SKM-1 treated with dmso at 0.1 percent for 144 hours (cell line): ENCODE data around the gene STAMBP.
"Not testable (repeated sequence)": the region's sequence is repeated elsewhere in the genome, so short reads cannot be mapped to it uniquely, and the experiment has no call there.

Source experiments
- DNase-seq: peaks from one replicate; lab custom pipeline; 2025; ENCODE audit not compliant: unreplicated experiment; lab: John Stamatoyannopoulos, UW

The STAMBP gene

DNA sequence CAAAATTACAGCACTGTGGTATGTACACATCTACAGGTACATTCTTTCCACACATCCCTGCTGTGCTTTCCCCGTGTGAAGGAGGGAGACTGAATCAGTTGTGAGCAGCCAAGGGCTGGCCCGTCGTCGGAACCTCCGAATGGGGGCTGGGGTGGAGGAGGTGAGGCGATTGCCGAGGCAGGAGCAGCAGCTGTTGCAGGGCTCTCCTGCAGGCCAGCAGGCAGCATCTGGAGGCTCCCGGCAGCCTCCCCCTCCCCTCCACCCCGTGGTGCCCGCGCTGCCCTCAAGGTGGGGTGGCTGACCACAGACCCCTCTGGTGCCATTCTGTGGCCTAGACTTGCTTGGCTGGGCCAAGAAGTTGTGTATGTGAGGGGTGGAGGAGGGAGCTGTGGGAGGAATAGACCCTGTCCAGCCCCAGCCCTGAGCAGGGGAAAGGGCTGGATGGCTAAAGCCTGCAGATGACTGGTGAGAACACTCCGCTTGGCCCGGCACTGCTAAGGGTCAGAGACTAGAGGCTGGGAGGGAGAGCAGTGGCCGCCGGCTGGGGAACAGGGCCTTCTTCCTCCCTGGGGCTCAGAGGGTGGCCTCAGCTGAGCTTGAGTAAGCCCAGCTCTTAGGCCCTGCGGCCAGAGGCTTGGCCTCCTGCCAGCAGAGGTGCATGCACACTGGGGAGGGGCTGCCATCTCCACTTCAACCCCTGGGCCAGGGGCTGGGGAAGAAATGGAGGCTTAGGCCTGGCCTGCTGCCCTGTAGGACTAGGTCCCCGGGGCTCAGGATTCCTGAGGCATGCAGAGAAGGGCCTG is 7.6 kb downstream of the STAMBP start:
- DNase-seq = peak; percentile 7

- DNase-seq = peak; percentile 78
These were observed 9.3 kb downstream of the STAMBP start for GRCh38 chr2:73837847-73838585.

GRCh38 chr2:73838889-73839534 is 10.3 kb downstream of the STAMBP start:
- no peak for DNase-seq

DNA sequence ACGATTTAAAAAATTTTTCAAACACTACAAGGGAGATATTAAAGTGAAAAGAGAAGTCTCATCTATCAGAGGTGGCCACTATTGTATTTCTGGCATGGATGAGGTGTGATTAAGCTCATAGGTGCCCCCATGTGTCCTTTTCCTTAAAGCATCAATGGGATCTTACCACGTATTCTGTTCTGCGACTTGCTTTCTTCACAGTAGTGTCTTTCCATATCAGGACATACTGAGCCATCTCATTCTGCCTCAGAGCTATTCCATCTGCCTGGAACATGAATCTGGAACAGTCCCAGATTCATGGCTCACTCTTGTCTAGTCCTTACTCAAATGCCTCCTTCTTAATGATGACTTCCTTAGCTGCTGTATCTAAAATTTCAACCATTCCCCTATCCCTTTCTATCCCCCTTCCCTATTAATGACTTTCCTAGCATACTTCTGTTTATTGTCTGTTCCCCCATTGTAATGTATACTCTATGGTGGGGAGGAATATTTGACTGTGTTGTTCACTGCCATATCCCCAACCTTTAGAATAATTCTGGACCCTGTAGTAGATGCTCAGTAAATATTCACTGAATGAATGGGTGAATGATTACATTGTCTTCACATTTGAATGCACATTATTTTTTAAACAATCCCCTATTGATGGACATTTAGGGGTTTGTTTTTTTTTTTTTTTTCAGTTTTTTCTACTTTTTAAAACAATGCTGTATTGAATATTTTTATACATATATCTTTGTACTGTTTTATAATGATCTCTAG is 11.1 kb downstream of the STAMBP start:
- no peak for DNase-seq

DNA sequence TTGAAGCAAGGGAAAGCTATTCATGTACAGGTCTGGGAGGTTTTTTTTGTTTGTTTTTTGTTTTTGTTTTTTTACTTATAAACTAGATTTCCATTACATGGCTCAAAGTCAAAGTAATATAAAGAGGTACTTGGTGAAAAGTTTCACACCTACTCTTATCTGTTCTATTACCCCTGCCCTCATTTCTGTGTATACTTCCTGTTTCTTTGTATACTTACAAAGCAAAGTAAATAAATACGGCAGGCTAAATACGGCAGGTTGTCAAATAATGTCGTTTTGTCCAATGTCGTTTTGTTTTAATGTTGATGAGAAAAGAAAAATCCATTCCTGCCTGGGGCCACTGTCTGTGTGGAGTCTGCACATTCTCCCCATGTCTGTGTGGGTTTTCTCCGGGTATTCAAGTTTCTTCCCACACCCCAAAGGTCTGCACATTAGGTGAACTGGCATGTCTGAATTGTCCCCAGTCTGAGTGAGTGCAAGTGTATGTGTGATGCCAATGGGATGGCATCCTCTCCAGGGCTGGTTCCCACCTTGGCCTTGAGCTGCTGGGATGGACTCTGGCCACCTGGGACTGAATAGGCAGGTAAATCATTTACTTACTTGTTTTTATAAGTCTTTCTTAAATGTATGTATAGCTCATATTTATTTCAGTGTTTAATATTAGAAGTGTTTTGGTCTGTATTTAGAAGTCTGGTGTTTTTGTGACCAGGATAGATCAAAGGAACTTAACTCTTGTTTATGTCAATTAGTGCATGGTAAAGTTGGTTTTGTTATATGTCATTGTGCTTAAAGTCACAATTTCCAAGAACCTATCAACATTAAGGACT is 13.4 kb downstream of the STAMBP start:
- no peak for DNase-seq

DNA sequence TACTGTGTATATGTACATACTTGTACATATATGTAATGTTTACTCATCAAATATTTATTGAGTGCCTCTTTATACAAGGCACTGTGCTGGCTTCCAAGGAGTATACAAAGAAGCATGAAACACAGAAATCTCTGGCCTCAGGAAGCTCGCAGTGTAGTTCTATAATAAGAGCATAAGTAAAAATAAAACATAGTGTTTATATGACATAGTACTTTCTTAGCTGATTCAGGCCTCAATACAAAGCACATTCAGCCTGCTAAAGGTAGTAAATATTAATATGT is 13.9 kb downstream of the STAMBP start:
- DNase-seq = no peak

GRCh38 chr2:73844087-73844486 is 15.3 kb downstream of the STAMBP start:
- no peak for DNase-seq

- DNase-seq = no peak
These were observed 21.2 kb downstream of the STAMBP start for GRCh38 chr2:73850009-73850408.

DNA sequence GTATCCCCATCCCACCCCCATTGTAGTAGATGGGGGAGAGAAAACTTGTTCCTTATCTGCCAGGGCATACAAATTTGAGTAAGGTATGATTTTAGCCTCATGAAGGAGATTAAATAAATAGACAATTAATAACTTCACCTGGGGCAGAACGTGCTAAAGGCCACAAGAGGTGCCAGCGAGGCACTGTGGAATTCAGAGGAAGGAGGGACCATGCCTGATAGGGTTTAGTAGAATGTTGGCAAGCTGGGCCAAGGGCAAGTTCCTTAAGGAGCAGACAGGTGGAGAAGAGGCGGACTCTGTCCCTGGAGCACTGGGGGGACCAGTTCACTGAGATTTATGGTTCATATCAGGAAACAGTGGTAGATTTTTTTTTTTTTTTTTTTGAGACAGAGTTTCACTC is 22.5 kb downstream of the STAMBP start:
- no peak for DNase-seq

DNA sequence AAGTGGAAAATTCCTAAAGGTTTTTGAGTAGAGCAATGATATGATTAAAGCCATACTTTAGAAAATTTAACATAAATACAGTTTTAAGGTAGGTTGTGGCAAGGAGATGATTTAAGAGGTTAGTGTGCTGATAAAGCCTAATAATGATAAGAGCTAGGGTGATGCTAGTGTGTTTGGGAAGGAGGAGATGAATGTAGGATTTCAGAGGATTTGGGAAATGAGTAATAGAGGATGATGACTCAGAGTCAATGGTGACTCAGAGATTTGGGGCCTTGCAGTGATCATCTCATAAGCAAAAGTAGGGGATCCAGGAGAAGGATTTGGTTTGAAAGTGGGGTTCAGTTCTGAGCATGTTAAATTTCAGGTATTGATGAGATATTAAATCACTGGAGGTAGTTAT is 23.3 kb downstream of the STAMBP start:
- DNase-seq = no peak

DNA sequence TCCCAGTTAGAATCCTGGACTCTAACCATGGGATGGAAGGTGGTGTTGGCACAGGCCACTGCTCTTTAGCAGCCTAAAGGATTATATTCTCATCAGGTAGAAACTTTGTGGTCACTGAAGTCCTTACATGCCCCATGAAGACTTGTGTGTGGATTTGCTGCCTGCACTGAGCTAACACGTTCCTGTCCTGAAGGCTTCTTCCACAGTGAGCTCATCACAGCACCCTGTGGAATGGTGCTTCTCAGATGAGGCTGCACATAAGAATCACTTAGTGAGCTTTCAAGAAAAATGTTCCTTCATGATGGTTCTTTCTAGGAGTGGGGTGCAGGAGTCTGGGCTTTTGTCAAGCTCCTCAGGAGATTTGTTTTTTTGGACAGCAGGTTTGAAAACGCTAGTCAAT is 26.8 kb downstream of the STAMBP start:
- DNase-seq = no peak

- no peak for DNase-seq
These were observed 27.5 kb downstream of the STAMBP start for GRCh38 chr2:73856214-73856613.

DNA sequence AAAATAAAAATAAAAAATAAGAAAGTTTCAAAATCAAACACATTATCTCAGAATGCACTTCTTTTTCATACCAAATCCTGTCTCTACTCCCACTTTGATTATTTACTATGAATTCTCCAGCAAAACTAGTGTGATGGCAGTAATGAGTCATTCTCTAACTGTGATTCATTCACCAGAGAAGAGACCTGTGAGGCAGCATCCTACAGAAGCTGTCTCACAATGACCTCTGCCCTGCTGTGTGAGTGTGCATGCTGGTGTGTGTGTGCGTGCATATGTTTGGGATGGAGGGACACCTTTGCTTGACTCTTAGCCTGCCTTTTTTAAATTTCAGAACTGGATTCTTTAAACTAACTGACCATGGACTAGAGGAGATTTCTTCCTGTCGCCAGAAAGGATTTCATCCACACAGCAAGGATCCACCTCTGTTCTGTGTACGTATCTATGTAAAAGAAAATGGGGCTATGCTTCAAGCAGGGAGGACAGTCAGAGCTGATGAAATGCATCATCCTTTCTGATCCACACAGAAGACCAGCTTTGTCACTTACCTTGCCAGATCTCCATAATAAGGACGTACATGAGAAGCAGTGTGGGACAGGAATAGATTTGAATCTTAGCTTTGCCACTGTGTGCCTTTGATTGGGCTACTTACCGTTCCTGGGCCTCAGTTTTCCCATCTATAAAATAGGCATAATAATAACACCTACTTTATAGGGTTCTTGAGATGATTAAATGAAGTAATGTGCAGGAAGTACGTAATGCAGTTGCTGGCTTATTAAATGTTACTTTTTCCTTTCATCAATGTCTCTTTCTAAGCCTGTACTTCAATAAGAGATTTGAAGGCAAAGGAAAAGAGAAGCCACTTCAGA is 31.2 kb downstream of the STAMBP start:
- no peak for DNase-seq

- DNase-seq = no peak
These were observed 34.2 kb downstream of the STAMBP start for GRCh38 chr2:73862987-73863386.

DNA sequence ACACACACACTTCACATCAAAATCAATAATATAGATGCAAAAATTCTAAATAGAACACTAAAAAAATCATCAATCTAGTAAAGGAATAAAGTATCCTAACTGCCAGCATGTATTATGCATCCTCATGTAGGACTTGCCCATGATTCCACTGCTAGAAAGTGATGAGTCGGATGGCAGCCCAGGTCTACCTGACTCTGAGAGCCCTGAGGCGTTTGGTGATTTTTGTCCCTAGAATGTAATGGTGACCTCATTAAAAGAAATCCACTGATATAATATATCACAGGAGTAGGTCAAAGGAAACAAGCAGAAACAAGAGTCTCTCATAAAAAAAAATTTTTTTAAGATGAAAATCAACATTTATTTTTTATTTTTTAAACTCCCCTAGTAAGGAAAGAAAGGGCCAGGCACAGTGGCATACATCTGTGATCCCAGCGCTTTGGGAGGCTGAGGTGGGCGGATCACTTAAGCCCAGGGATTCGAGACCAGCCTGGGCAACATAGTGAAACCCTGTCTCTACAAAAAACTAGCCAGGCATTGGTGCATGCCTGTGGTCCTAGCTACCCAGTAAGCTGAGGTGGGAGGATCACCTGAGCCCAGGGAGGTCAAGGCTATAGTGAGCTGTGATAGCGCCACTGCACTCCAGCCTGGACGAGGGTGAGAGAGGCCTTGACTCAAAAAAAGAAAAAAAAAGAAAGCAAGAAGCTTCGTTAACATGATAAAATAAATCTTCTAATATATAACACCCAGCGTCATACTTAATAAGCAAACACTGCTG is 39.6 kb downstream of the STAMBP start:
- DNase-seq = no peak

GRCh38 chr2:73870084-73870483 is 41.3 kb downstream of the STAMBP start:
- no peak for DNase-seq

DNA sequence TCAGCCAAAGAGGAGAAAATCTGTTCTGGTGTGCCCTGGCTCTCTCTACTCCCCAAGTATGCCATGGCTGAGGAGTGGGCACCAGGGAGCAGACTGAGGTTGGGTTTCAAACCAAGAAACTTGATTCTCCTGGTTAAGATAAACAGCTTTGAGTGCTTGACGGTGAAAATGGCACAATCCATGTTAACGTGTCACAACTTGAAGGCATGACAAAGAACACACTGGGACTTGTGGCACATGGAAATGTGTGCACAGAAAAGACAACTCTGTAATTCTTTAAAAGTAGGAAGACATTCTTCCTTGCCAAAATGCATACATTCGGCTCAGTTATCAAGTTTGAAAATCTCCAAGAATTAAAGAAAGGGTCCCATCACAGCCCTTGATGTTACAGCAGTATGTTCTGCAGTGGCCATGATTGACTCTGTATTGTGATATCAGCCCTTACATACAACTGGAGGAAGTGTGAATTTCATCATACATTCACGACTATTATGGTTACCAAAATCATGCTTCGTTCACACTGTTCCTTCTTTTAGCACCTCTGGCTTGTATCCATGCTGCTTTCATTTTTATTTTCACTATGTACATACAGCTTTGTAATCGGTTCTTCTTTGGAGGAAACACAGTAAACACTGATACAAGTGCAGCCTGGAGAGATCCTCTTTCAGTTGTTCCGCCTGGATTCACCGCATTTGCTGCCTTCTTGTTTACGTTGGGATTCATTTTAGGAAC is 48.5 kb downstream of the STAMBP start:
- DNase-seq = peak; percentile 57

- DNase-seq = not testable (repeated sequence)
These were observed 49.2 kb downstream of the STAMBP start for GRCh38 chr2:73877984-73878383.
